Stimulated activated naive CD8-positive, alpha-beta T cell treated with anti-CD3 and anti-CD28 coated beads, Interleukin-15, amount 100 ng/mL, for 72 hours (primary cell): ENCODE results near the gene STARD3NL.
"Not testable (repeated sequence)": the region's sequence is repeated elsewhere in the genome, so short reads cannot be mapped to it uniquely, and the experiment has no call there.

Experiments used
- ATAC-seq: fragments of 150-1000 bp; cut with Tn5 transposase; 2 replicates; pipeline ENCODE4 v1.10.0; 2021; ENCODE audit warnings: mild to moderate bottlenecking, moderate library complexity
- DNase-seq, 2 donors: peaks; one replicate each; pipeline ENCODE4 v3.0.0; 2021 to 2022
- H3K27ac Mint-ChIP-seq, 2 donors: one replicate each; pipeline ENCODE4 v1.8.0; 2022; ENCODE audit warnings: mild to moderate bottlenecking in 2 of 2, mixed read lengths in 2 of 2, moderate library complexity in 2 of 2
- H3K27me3 Mint-ChIP-seq: one replicate; pipeline ENCODE4 v1.8.0; 2022; ENCODE audit warnings: mixed read lengths
- H3K4me1 Mint-ChIP-seq: one replicate; pipeline ENCODE4 v1.8.0; 2022; ENCODE audit warnings: mild to moderate bottlenecking, mixed read lengths
- H3K4me3 Mint-ChIP-seq, 2 donors: one replicate each; pipeline ENCODE4 v1.8.0; 2022; ENCODE audit warnings: mild to moderate bottlenecking in 2 of 2, mixed read lengths in 2 of 2, moderate library complexity in 1 of 2
- H3K9me3 Mint-ChIP-seq, 2 donors: one replicate each; pipeline ENCODE4 v1.8.0; 2022; ENCODE audit warnings: mixed read lengths in 2 of 2

STARD3NL gene

GRCh38 chr7:38229386-38229785 is 51.3 kb downstream of the STARD3NL start:
- Mint-ChIP-seq H3K4me3 (no peak overlapping the region), H3K4me1 (peaks cover 62% of the 10 kb centered on the region), H3K9me3 (no peaks in the 10 kb centered on the region), H3K27ac (peak overlapping the region in 1 of 2 donors; percentile 25), H3K27me3 (no peaks in the 10 kb centered on the region)
- DNase-seq, result no peak
- ATAC-seq, result no peak

GRCh38 chr7:38229884-38230642 is 52.0 kb downstream of the STARD3NL start:
- peaks cover 69% of the 10 kb centered on the region for H3K4me1 Mint-ChIP-seq
- no peak overlapping the region for H3K4me3 Mint-ChIP-seq
- H3K27ac Mint-ChIP-seq, result no peak overlapping the region
- ATAC-seq (no peak), DNase-seq (no peak)
- H3K27me3 Mint-ChIP-seq, result no peaks in the 10 kb centered on the region
- no peaks in the 10 kb centered on the region for H3K9me3 Mint-ChIP-seq

- peak; percentile 96 for ATAC-seq
- peak overlapping the region; percentile 65 to 73 for H3K4me3 Mint-ChIP-seq
- peak; percentile 82 to 90 for DNase-seq
- H3K27ac Mint-ChIP-seq, result peak overlapping the region; percentile 86
- peaks cover 90% of the 10 kb centered on the region for H3K4me1 Mint-ChIP-seq
- H3K27me3 Mint-ChIP-seq, result no peaks in the 10 kb centered on the region
- H3K9me3 Mint-ChIP-seq, result no peaks in the 10 kb centered on the region
Observed at GRCh38 chr7:38232502-38233366, 54.7 kb downstream of the STARD3NL start.

- not testable (repeated sequence) for ATAC-seq, H3K27ac Mint-ChIP-seq, DNase-seq, H3K27me3 Mint-ChIP-seq, H3K9me3 Mint-ChIP-seq, H3K4me3 Mint-ChIP-seq
- H3K4me1 Mint-ChIP-seq, result peaks cover 80% of the 10 kb centered on the region
Observed at GRCh38 chr7:38234759-38235158, 56.7 kb downstream of the STARD3NL start.

DNA sequence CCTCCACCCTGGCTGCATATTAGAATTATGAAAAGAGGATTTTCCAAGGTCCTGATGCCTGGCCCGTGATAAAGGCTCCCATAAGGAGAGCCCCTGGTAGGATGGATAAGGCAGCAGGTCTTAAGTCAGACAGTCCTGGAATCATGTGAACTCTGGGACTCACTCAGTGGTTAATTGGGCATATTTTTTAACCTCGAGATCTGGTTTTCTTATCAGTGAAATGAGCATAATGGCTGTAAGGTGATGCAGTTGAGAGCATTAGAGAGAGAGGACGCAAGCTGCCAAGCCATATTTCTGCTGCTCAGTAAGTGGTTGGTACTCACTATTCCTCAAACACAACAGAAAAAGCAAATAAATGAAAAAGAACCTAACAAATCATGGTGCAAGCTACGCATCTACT is 57.6 kb downstream of the STARD3NL start:
- DNase-seq (no peak), ATAC-seq (no peak)
- H3K27ac Mint-ChIP-seq, result no peak overlapping the region
- no peaks in the 10 kb centered on the region for H3K27me3 Mint-ChIP-seq
- no peaks in the 10 kb centered on the region for H3K9me3 Mint-ChIP-seq
- no peak overlapping the region for H3K4me3 Mint-ChIP-seq
- peaks cover 75% of the 10 kb centered on the region for H3K4me1 Mint-ChIP-seq

- H3K9me3 Mint-ChIP-seq, ATAC-seq, H3K27me3 Mint-ChIP-seq, DNase-seq, H3K27ac Mint-ChIP-seq, H3K4me3 Mint-ChIP-seq: not testable (repeated sequence)
- peaks cover 43% of the 10 kb centered on the region for H3K4me1 Mint-ChIP-seq
Observed at GRCh38 chr7:38239129-38239528, 61.1 kb downstream of the STARD3NL start.

DNA sequence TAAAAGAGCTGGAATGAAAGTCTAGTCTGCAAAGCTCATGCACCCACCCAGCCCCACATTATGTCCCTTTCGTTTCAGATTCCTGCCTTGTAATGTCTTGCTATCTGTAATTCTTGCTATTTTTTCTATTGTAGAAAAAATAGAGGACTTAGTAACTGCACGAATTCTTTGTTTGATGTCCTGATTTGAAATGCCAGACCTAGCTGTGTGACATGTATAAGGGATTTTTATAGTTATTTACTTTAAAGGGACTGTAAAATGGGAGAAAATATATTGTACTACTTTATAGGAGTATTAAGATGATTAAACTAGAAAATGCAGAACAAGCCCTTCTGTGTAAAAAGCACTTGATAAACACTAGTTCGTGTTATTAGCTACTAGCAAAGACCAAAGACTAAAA is 63.0 kb downstream of the STARD3NL start:
- H3K27me3 Mint-ChIP-seq, result no peaks in the 10 kb centered on the region
- no peak overlapping the region for H3K27ac Mint-ChIP-seq
- no peak for DNase-seq
- H3K4me3 Mint-ChIP-seq, result no peak overlapping the region
- H3K9me3 Mint-ChIP-seq, result no peaks in the 10 kb centered on the region
- no peak for ATAC-seq
- H3K4me1 Mint-ChIP-seq, result peaks cover 43% of the 10 kb centered on the region

- Mint-ChIP-seq H3K27me3 (no peaks in the 10 kb centered on the region), H3K4me1 (peaks cover 39% of the 10 kb centered on the region), H3K27ac (peak overlapping the region in 1 of 2 donors; percentile 54), H3K9me3 (no peaks in the 10 kb centered on the region), H3K4me3 (no peak overlapping the region)
- DNase-seq (no peak), ATAC-seq (no peak)
Observed at GRCh38 chr7:38242814-38243213, 64.8 kb downstream of the STARD3NL start.

DNA sequence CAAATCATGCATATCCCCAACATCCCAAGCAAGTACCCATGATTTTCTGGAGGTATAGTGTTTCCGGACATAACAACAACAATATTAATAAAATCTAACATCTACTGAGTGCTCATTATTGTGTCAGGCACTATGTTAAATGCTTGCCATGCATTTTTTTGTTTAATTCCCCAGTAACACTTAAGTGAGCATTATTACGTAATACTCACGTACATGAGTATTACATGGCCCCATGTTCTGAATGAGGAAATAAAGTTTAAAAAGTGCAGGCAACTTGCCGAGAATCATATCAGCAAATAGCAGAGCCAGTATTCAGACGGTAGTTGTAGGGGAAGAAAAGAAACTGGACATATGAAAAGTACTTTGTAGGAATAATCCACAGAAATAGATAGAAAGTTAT is 65.3 kb downstream of the STARD3NL start:
- not testable (repeated sequence) for H3K27me3 Mint-ChIP-seq, ATAC-seq, H3K9me3 Mint-ChIP-seq, H3K4me3 Mint-ChIP-seq, DNase-seq, H3K27ac Mint-ChIP-seq
- peaks cover 44% of the 10 kb centered on the region for H3K4me1 Mint-ChIP-seq

DNA sequence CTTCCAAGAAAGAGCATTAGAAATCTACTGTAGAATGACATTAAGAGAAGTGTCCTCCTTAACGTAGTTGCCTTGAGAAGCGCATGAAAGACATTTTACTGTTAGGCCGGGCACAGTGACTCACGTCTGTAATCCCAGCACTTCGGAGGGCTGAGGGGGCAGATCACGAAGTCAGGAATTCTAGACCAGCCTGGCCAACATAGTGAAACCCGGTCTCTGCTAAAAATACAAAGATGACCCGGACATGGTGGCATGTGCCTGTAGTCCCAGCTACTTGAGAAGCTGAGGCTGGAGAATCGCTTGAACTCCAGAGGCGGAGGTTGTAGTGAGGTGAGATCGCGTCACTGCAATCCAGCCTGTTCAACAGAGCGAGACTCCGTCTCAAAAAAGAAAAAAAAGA is 66.5 kb downstream of the STARD3NL start:
- ATAC-seq (no peak), DNase-seq (no peak)
- Mint-ChIP-seq H3K27ac (no peak overlapping the region), H3K4me3 (peak overlapping the region in 1 of 2 donors; percentile 16), H3K4me1 (peaks cover 37% of the 10 kb centered on the region), H3K27me3 (no peaks in the 10 kb centered on the region), H3K9me3 (no peaks in the 10 kb centered on the region)

DNA sequence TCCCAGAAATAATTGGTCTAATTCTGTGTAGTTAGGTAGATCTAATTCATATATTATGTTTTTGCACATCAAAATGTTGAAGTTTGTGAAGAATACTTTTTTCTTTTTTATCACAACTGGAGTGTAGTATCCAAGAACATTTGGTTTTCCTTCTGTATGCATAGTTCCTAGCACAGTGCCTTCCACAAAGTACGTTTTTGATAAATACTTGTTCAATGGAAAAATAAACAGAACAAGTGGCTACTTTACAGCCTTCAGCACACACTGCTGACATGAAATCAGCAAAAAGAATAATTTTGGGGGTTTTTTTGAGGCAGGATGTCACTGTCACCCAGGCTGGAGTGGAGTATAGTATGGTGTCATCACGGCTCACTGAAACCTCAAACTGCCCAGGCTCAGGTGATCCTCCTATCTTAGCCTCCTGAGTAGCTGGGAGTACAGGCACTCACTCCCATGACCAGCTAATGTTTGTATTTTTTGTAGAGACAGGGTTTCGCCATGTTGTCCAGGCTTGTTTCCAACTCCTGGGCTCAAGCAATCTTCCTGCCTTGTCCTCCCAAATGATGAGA is 67.4 kb downstream of the STARD3NL start:
- Mint-ChIP-seq H3K4me1 (peaks cover 35% of the 10 kb centered on the region), H3K27ac (no peak overlapping the region), H3K4me3 (no peak overlapping the region), H3K9me3 (no peaks in the 10 kb centered on the region), H3K27me3 (no peaks in the 10 kb centered on the region)
- no peak for DNase-seq
- ATAC-seq, result peak; percentile 84

GRCh38 chr7:38248069-38248567 is 70.1 kb downstream of the STARD3NL start:
- Mint-ChIP-seq H3K9me3 (no peaks in the 10 kb centered on the region), H3K27me3 (no peaks in the 10 kb centered on the region), H3K4me1 (peaks cover 31% of the 10 kb centered on the region), H3K4me3 (peak overlapping the region in 1 of 2 donors; percentile 15), H3K27ac (no peak overlapping the region)
- DNase-seq (no peak), ATAC-seq (no peak)

DNA sequence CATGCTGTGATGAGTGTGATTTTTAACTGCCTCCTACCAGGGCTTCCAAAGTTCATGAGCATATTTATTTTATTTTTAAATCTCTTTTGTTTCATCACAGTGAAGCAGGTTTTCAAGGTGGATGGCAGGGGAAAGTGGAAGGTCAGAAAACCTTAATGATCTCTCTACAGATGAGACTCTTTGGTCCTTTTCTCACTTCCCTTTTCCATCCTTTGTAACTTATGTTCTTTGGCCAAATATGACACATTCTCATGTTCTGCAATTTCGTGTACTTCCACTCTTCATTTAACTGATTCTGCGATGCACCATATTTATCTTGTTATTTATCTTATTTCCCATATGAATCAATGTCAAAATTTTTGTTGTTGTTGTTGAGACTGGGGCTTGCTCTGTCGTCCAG is 71.8 kb downstream of the STARD3NL start:
- not testable (repeated sequence) for H3K27me3 Mint-ChIP-seq, DNase-seq, H3K27ac Mint-ChIP-seq, H3K9me3 Mint-ChIP-seq, ATAC-seq, H3K4me3 Mint-ChIP-seq
- peaks cover 24% of the 10 kb centered on the region for H3K4me1 Mint-ChIP-seq

DNA sequence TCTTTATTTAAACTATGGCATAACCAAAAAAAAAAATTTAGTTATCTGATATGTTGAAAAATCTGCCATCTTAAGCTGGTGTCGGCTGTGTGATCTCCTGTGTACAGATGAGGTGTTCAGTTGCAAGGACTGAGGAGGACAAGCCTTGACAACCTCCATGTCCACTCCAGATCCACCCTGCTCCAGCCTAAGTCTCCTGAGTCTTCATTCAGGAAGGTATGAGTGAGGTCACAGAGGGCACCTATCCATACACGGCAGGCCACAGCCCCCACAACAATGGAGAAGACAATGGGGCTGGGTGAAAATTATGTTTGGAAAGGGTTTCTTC is 79.3 kb downstream of the STARD3NL start:
- Mint-ChIP-seq H3K27ac (no peak overlapping the region), H3K4me1 (no peaks in the 10 kb centered on the region)
- no peak for ATAC-seq

GRCh38 chr7:38259157-38259556 is 81.1 kb downstream of the STARD3NL start:
- not testable (repeated sequence) for DNase-seq, H3K27me3 Mint-ChIP-seq, ATAC-seq, H3K9me3 Mint-ChIP-seq, H3K4me1 Mint-ChIP-seq, H3K4me3 Mint-ChIP-seq
- peak overlapping the region in 1 of 2 donors; percentile 65 for H3K27ac Mint-ChIP-seq

More for the DNA sequence above, 79.3 kb downstream of the STARD3NL start:
- Mint-ChIP-seq H3K27me3 (no peaks in the 10 kb centered on the region), H3K9me3 (no peaks in the 10 kb centered on the region), H3K4me3 (no peak overlapping the region)
- DNase-seq, result no peak

DNA sequence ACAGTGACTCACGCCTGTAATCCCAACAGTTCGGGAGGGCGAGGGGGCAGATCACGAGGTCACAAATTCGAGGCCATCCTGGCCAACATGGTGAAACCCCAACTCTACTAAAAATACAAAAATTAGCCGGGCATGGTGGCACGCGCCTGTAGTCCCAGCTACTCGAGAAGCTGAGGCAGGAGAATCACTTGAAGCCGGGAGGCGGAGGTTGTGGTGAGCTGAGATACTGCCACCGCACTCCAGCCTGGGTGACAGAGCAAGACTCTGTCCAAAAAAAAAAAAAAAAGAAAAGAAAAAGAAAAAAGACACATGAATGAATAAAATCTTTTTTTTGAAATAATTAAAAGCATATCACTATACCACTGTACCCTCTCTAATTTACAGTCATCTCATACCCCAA is 83.6 kb downstream of the STARD3NL start:
- not testable (repeated sequence) for H3K4me3 Mint-ChIP-seq, H3K27ac Mint-ChIP-seq, H3K4me1 Mint-ChIP-seq, H3K9me3 Mint-ChIP-seq, DNase-seq, H3K27me3 Mint-ChIP-seq, ATAC-seq
